Measurements from ENCODE around the gene TTC39C. TPM values are rescaled to one million over a fixed set of nuclear protein-coding genes. Genes with fewer than 3 reads are reported as not detected.

The TTC39C gene
- polyA plus RNA-seq, 3 donors: 4.3 to 29.5 (median 8.3) TPM

- no peak for TF ChIP-seq CTCF (IDR thresholded peaks at IDR 0.05)
- no peak overlapping the region for H3K27ac Mint-ChIP-seq
- DNase-seq: no peak
- Histone ChIP-seq H3K4me2 (replicated peaks; ENCODE audit: extremely low read depth, low read length, poor library complexity, severe bottlenecking) (no peak overlapping the region), H4K20me1 (ENCODE audit: insufficient read depth, low read length) (no peaks in the 10 kb centered on the region), H3K27me3 (ENCODE audit: control insufficient read depth in 2 of 2, insufficient read depth in 2 of 2, low read length in 2 of 2) (no peaks in the 10 kb centered on the region), H3K9me3 (replicated peaks in 1 of 2; ENCODE audit: control insufficient read depth in 1 of 2, insufficient read depth in 1 of 2, low read length in 2 of 2) (no peaks in the 10 kb centered on the region), H2AFZ (ENCODE audit: insufficient read depth, low read depth, low read length, poor library complexity, severe bottlenecking) (no peak overlapping the region), H3K27ac (ENCODE audit: low read depth in 1 of 2, low read length in 2 of 2) (no peak overlapping the region), H3K4me1 (ENCODE audit: control insufficient read depth in 1 of 2, insufficient read depth in 2 of 2, low read length in 2 of 2) (peaks cover 39 to 45% of the 10 kb centered on the region in 2 donors), H3K36me3 (replicated peaks in 1 of 2; ENCODE audit: control insufficient read depth in 1 of 2, insufficient read depth in 2 of 2, low read length in 2 of 2) (no peaks in the 10 kb centered on the region), H3K79me2 (ENCODE audit: insufficient read depth, low read length) (peaks cover 9% of the 10 kb centered on the region), H3K9ac (ENCODE audit: insufficient read depth, low read length, poor library complexity, severe bottlenecking) (no peak overlapping the region), H3K4me3 (replicated peaks in 1 of 3; ENCODE audit: low read depth in 2 of 3, low read length in 3 of 3) (no peak overlapping the region)
- H3K27me3 Mint-ChIP-seq (ENCODE audit: low read depth in 3 of 3): peaks cover 0 to 6% (median 5%) of the 10 kb centered on the region in 3 donors
- WGBS (ENCODE audit: insufficient coverage): no CpG with 5 or more reads among the region's 1 CpG
- H3K9me3 Mint-ChIP-seq: no peaks in the 10 kb centered on the region
- no peak overlapping the region for H3K4me3 Mint-ChIP-seq
- peaks cover 43% of the 10 kb centered on the region for H3K4me1 Mint-ChIP-seq
- intact Hi-C loops (cut with micrococcal nuclease): no loop called here
- H3K36me3 Mint-ChIP-seq: no peaks in the 10 kb centered on the region
These were observed 5.3 kb upstream of the TTC39C start for GRCh38 chr18:24009246-24009645.

GRCh38 chr18:24009651-24010333 lies 4.8 kb upstream of the TTC39C start:
- no peaks in the 10 kb centered on the region for H3K36me3 ChIP-seq (replicated peaks in 1 of 2; ENCODE audit: control insufficient read depth in 1 of 2, insufficient read depth in 2 of 2, low read length in 2 of 2)
- peaks cover 0 to 6% (median 5%) of the 10 kb centered on the region in 3 donors for H3K27me3 Mint-ChIP-seq (ENCODE audit: low read depth in 3 of 3)
- H3K4me1 Mint-ChIP-seq: peaks cover 38% of the 10 kb centered on the region
- peak overlapping the region; percentile 2 for H2AFZ ChIP-seq (ENCODE audit: insufficient read depth, low read depth, low read length, poor library complexity, severe bottlenecking)
- H3K9me3 ChIP-seq (replicated peaks in 1 of 2; ENCODE audit: control insufficient read depth in 1 of 2, insufficient read depth in 1 of 2, low read length in 2 of 2): no peaks in the 10 kb centered on the region
- H3K27ac ChIP-seq (ENCODE audit: low read depth in 1 of 2, low read length in 2 of 2): no peak overlapping the region
- no peak overlapping the region for H3K4me3 ChIP-seq (replicated peaks in 1 of 3; ENCODE audit: low read depth in 2 of 3, low read length in 3 of 3)
- peaks cover 39% of the 10 kb centered on the region in 2 donors for H3K4me1 ChIP-seq (ENCODE audit: control insufficient read depth in 1 of 2, insufficient read depth in 2 of 2, low read length in 2 of 2)
- 0% methylated on average over 3 of the region's 7 CpGs for WGBS (ENCODE audit: insufficient coverage)
- no peak overlapping the region for H3K27ac Mint-ChIP-seq
- peak in 2 of 3 donors; percentile 25 to 35 for DNase-seq
- H3K79me2 ChIP-seq (ENCODE audit: insufficient read depth, low read length): peaks cover 11% of the 10 kb centered on the region
- H3K9ac ChIP-seq (ENCODE audit: insufficient read depth, low read length, poor library complexity, severe bottlenecking): no peak overlapping the region
- no peaks in the 10 kb centered on the region for H3K36me3 Mint-ChIP-seq
- H3K4me3 Mint-ChIP-seq: no peak overlapping the region
- no peak for TF ChIP-seq CTCF (IDR thresholded peaks at IDR 0.05)
- intact Hi-C loops (cut with micrococcal nuclease): loop anchor here in 1 of 2 donors (10.0 kb wide), 1 partner anchor 105 kb away; no protein-coding TSS in a partner anchor
- no peak overlapping the region for H3K4me2 ChIP-seq (replicated peaks; ENCODE audit: extremely low read depth, low read length, poor library complexity, severe bottlenecking)
- no peaks in the 10 kb centered on the region for H3K27me3 ChIP-seq (ENCODE audit: control insufficient read depth in 2 of 2, insufficient read depth in 2 of 2, low read length in 2 of 2)
- H3K9me3 Mint-ChIP-seq: no peaks in the 10 kb centered on the region
- no peaks in the 10 kb centered on the region for H4K20me1 ChIP-seq (ENCODE audit: insufficient read depth, low read length)

Data from CD14-positive monocyte (primary cell).